Mesenteric fat pad (tissue), 1 donor: ENCODE measurements around the gene CRTC1. TPM values are rescaled to one million over a fixed set of nuclear protein-coding genes. Genes with fewer than 3 reads are reported as not detected.

Experiments used
- DNase-seq: peaks from one replicate; pipeline ENCODE4 v3.0.0-alpha.2; 2020; ENCODE audit warnings: low spot score
- total RNA-seq: library from RNA; stranded (reverse); fragmentation: NEBNext Ultra II Directional; extraction: Animal tissue kit (Norgen Biotek cat#: 25700); gene quantifications from one replicate; pipeline ENCODE4 v1.2.1, GENCODE V29; 2021
- donor health status: DM: yes; HTN: yes; CAD: no.

Gene CRTC1
- total RNA-seq, 1 donor from 2014 or later = 13.9 TPM

DNA sequence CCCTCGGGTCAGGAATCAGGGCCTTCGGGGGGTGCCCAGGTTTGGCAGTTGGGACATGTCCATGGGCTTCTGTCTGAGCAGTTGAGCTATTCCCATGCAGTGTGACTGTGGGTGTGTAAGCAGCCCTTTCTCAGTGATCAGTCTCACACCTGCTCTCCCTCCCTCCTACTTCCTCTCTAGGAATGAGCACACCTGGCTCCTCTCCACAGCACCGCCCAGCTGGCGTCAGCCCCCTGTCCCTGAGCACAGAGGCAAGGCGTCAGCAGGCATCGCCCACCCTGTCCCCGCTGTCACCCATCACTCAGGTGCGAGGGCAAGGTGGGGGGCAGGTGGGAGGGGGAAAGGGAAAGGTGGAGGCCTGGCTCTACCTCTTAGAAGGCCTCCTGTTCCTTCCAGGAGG is 81.7 kb downstream of the CRTC1 start:
- no peak for DNase-seq

DNA sequence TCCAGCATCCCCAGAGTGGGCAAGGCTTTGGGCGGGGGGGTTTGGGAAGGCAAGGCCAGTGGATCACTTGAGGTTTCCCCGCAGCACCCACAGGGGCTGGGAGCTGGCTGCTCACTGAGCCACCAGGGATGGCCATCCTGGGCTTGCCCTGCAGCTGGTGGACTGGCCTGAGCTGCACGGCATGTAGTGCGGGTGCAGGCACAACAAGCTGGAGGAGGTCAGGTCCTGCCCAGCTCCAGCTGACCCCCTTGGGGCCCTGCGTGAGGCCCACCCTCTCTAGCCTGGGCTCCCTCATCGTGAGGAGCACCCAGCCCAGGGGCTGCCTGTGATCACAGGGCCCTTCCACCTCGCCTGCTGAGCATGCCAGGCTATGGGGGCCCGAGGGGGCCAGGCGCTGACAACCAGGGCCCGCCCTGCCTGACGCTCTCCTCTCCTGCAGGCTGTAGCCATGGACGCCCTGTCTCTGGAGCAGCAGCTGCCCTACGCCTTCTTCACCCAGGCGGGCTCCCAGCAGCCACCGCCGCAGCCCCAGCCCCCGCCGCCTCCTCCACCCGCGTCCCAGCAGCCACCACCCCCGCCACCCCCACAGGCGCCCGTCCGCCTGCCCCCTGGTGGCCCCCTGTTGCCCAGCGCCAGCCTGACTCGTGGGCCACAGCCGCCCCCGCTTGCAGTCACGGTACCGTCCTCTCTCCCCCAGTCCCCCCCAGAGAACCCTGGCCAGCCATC is 84.7 kb downstream of the CRTC1 start:
- DNase-seq = no peak

DNA sequence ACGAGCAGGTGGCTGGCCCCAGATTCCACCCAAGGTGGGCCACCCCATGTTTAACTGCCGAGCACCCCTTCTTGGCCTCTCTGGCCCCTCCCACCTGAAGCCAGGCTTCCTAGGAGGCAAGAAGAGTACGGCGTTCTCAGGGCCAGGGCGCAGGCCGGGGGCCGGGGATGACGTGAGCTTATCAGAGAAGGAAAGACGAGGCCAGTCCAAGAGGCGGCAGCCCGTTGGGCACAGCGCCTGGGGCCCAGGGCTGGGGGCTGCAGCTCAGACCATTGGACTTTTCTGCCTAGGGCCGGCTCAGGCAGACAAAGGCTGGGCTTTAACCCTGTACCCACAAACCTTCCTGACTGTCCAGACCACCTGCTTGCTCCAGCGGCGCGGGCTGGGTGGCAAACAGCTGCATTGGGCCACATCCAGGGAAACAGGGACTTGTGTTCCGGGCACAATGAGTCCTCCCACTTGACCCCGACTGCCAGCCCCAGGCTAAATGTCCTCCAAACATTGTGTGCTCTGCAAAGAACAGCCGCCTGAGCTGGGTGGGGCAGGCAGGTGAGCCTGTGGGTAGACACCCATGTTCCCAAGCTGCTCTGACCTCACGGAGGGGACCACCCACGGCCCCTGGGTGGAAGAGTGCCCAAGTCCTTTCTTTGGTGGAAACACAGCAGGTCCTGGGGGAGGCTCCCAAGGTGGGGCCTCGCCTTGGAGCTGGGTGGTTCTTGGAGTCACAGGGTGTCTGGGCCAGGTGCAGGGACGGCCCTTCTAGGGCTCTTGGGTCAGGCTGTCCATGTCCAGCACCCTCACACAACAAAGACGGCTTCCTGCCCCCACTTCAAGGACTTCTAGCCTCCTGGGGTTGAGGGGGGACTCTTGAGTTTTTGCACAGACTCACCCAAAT is 85.8 kb downstream of the CRTC1 start:
- no peak for DNase-seq

DNA sequence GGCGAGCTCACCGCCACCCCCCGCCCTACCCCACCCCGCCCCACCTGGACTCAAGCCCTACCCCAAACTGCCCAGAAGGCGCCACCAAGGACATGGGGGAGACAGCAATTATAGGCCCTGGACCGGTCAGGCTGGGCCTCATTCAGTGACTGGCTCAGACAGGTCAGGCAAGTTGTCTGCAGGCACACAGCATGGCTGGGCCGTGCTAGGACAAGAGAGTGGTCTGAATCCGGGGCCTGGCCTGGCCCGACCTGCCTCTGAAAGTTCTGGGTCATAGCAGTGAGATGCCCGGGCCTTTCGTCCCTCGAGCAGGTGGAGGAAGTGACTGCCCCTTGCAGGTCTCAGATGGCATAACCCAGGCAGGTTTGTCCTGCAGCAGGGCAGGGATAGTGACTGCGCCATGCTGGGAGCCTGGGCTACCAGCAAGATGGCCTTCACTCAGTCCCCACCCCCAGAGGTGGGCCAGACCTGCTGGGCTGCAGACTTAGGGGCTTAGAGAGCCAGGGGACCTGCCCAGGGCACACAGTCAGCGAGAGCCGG is 86.6 kb downstream of the CRTC1 start:
- DNase-seq = no peak

DNA sequence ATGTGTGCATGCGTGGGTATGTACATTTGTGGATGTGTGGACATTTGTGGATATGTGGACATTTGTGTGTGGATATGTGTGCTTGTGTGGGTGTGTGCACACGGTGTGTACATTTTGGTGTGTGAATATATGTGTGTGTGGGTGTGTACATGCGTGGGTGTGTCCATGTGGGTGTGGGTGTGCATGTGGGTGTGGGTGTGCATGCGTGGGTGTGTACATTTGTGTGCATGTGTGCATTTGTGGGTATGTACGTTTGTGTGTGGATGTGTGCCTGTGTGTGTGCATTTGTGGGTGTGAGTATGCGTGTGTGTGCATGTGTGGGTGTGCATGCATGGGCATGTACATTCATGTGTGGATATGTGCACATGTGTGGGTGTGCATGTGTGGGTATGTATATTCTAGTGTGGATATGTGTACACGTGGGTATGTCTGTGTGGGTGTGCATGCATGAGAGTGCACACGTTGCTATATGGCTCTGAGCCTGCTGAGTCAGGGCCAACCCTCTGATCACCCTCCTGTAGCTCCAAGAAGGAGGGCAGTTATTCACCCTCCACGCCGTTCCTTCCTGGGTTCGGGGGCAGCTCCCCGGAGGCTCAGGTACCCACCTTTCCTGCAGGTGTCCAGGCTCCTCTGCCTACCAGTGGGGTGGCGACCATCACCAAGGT is 87.3 kb downstream of the CRTC1 start:
- no peak for DNase-seq

DNA sequence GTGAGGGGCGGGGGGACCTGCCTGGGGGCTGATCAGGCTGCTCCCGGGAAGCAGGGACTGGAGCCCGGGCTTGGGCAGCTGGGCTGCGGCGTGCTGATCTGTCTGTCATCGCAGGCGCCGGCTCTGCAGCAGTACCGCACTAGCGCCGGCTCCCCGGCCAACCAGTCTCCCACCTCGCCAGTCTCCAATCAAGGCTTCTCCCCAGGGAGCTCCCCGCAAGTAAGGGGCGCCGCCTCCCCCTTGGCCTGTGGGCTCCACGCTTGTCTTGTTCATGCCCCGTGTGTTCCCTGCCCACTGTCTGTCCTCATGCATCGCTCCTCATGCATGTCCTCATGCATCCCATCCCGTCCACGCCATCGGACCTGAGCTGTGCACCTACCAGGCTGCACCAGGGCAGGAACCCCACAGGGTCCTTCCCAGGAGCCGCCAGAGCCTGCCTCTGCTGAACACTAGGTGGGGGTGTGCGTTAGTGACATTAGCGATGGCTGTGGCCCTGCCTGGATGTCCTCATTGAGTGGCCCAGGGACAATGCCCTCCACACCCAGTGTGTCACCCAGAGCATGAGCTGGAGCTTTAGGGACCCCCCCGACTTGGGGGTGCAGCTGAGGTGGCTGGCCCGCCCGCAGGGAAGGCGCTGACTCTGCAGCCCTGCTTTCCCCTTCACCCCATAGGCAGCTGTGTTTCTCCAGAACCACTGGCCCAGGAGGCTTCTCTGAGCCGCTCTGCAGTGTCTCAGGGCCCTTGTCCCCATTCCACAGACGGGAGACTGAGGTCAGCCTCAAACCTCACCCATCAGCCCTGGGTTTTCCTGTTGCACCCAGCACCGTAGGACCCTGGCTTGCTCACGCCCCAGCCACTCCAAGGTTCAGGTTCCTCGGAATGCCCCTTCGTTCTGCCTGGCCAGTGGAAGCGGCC is 88.1 kb downstream of the CRTC1 start:
- DNase-seq = no peak

DNA sequence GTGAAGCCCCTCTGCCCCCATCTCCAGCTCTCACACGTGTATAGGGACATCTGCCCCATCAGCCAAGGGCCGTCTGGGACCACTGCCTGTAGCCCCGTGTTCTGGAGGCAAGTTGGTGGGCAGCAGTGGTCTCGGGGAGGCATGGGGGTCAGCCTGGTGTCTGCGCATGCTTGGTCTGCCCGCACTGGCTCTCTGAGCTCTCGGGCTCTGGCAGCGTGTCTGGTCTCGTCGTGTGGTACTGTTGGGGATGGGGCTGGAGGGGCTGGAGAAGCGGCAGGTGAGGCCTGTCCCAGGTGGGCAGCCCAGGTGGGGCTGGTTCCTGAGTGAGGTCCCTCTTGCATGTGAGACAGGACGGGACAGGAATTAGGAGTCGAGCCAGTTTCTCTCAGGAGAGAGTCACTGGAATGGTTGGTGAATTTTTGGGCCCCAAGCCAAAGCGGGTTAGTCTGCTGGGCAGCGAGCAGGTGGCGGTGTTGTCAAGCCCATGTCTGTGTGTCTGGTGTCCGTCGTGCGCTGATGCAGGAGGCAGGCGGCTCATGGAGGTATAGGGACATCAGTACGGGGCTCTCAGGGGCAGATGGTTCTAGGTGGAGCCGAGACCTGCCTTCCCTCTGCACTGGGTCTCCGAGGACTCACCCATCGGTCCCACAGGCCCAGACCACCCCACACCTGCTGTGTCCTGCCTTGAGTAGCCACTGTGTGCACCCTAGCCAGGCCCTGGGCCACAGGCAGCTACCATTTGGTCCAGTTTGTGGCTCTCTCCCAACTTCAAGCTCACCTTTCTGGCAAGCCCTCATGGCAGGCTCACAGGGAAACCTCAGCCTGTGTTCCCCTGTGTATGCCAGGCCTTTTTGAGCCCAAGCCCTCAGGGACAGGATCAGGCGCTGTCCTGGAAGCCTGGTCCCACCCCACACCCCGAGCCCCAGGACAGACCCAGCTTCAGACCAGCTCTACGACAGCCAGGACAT is 89.4 kb downstream of the CRTC1 start:
- DNase-seq = no peak

DNA sequence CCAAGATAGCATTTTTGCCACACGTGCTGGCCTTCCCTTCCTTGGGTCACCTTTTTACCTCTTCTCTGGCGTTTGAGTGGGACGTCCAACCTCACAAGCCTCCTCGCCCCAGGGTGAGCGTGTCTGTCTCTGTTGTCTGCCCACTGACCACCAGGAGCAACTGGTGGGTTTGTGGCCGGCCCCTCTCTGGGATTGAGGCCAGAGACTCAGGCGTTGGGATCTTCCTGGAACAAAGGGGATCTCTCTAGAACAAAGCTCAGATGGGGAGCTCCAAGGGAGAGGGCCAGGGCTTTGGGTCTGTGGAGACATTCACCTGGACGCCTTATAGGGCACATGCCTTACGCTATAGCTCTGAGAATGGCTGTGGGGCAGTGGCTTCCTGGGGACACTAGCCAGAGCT is 90.2 kb downstream of the CRTC1 start:
- DNase-seq = no peak

DNA sequence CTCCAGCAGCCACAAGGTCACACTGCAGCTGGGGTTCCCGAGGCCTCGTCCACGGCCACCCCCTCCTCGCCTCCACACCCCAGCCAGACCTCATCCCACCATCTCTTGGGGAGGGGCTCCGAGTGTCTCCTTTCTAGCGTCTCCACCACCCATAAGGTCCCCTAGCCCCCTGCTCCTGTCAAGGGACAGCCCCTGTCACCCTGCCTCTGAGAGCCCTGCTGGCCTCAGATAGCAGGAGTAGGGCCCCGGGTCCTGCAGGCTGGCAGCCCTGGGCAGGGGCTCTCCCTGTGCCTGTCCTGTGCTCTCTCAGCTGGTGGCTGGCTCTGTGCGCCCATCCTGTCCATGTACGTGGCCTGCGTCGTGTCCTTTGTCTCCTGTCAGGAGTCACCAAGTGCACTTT is 90.6 kb downstream of the CRTC1 start:
- no peak for DNase-seq

DNA sequence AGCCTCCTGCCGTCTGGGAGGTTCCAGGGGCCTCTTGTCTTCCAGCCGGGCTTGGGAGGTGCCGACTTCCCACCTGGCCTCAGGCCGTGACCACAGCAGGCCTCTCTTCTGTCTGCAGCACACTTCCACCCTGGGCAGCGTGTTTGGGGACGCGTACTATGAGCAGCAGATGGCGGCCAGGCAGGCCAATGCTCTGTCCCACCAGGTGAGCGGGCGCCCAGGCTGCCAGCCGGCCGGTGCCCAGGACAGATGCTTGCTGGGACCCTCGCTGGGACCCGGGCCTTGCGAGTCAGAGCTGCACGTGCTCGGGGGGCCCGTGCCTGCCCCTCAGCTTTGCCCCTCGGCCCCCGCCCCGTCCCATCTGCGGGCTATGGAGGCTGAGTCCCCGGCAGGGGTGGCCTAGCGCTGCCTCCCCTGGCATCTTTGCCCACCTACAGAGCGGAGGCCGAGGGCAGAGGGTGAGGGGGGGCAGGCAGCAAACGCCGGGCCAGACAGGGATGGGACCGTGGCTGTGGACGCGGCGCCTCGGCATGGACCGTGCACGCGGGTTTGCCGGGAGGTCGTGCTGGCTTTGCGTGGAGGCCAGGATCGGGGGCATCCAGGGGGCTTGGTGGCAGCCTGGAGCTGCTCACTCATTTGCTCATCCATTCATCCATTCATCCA is 91.4 kb downstream of the CRTC1 start:
- DNase-seq = no peak

DNA sequence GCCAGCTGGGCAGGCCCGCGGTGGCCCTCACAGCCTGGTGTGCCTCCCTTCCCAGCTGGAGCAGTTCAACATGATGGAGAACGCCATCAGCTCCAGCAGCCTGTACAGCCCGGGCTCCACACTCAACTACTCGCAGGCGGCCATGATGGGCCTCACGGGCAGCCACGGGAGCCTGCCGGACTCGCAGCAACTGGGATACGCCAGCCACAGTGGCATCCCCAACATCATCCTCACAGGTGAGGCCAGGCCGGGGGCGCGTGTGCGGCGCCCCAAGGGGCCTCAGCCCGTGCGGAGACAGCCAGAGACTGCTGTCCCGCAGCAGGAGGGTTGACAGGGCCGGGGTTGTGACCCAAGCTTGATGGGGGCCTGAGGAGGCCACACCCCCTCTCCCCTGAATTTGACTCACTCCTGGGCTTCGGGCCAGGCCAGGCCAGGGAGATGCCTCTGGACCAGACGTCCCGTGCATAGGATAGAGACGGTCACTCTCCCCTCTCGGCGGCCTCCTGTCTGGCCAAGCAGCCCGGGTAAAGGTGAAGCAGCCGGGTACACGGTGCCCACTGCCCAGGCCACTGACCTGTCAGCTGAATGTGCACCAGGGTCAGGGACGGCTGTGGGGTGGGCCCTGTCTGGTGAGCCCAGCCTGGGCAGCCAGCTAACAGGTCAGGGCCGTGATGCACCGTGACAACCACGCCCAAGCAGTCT is 92.3 kb downstream of the CRTC1 start:
- DNase-seq = no peak

DNA sequence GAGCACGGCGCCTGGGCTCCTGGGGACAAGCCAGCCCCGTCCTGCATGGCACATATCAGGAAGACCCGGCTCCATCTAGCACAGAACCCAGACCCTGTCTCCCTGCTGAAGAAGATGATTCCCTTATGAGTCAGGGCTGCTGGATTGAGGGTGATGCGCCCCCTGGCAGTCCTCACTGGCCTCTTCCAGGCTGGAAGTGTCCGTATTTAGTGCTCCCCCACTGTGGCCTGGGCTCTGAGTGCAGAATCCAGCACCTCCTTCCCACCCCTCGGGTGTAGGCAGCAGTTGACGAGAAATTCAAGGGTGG is 92.8 kb downstream of the CRTC1 start:
- no peak for DNase-seq

DNA sequence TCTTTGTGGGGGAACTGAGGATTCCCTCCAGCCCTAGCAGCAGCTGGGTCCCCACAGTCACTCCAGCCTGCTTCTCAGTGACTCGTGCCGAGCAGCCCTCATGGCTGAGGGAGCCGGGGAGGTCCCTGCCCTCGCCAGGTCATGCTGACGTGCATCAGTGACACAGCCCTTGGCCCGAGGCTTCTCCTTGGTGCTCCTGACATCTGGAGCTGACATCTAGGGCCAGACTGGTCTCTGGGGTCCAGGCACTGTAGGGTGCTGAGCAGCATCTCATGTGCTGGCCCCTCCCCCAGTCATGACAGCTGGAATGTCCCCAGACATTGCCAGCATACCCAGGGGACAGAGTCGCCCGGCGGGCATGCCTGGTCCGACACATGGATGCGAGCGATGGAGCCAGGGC is 93.3 kb downstream of the CRTC1 start:
- no peak for DNase-seq

DNA sequence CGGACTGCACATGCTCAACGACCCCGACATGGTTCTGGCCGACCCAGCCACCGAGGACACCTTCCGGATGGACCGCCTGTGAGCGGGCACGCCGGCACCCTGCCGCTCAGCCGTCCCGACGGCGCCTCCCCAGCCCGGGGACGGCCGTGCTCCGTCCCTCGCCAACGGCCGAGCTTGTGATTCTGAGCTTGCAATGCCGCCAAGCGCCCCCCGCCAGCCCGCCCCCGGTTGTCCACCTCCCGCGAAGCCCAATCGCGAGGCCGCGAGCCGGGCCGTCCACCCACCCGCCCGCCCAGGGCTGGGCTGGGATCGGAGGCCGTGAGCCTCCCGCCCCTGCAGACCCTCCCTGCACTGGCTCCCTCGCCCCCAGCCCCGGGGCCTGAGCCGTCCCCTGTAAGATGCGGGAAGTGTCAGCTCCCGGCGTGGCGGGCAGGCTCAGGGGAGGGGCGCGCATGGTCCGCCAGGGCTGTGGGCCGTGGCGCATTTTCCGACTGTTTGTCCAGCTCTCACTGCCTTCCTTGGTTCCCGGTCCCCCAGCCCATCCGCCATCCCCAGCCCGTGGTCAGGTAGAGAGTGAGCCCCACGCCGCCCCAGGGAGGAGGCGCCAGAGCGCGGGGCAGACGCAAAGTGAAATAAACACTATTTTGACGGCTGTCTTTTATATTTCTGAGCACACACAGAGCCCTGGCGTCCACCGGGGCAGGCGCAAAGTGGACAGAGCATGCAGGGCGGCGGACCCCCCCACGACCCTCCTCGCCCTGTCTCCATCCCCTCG is 94.0 kb downstream of the CRTC1 start:
- DNase-seq = no peak

DNA sequence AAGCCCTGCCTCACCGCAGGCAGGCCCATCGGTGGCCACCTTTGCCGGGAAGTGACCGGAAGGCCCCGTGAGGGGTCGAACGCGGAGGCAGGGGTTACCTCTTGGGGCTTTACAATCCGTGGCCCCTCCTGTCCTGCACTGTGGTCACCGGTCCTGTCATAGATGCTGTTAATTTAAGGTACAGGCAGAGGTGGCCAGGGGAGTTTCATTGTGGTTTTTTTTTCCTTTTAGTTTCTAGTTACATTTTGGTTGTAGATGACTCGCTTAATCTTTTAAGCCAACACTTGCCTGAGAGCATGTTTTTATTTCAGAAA is 94.6 kb downstream of the CRTC1 start:
- DNase-seq = no peak

DNA sequence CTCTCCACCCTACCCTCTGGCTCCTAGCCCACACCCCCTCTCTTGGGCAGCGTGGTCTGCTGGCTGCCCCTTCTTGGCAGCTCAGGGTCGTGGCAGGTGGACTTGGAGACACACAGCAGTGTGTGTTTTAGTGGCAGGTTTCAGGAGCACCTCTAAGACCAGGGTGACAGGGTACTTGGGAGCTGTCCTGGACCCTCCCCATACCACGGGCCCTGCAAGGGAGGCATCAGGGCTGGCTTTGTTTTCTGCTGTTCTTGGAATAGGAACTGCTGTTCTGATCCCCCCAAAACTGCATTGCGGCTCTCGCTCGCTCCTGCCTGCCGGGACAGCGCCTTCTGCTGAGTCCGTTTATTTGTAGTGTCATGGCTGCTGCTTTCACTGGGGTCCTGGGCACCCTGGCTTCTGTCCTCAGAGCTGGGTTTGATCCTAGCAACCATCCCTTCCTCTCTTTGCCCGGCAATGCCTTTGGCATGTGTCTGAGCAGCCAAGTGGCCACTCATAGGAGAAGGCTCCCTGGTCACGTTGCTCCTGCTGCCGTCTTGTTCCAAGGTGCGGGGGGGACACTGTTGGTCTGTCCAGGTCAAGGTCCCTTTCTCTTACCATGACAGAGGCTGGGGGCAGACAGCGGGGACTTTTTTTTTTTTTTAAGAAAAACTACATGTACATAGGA is 95.5 kb downstream of the CRTC1 start:
- no peak for DNase-seq

DNA sequence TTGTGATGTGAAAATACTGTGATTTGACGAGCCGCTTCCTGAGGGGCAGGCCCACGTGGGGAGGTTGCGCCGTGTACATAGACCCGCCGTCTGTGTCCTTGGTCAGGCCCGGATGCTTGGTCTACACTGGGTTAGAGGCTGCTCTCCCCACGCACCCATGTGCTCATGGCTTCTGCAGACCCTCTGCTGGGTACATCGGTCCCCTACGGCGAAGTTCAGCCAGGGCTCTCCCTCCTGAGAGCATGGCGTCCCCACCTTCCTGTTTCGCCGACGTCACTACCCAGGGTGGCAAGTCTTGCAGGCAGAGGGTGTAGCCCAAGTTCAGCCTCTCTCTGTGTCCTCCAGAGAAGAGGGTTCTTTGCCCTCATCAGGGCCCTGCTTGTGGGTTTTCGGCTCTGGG is 96.6 kb downstream of the CRTC1 start:
- no peak for DNase-seq
